GM19023 (cell line): ENCODE measurements around the gene DCANP1.

Source experiments
- ATAC-seq: cut with Tn5 transposase; IDR thresholded peaks from one replicate; pipeline ENCODE4 v1.9.1; 2021; ENCODE audit warnings: mild to moderate bottlenecking, moderate library complexity; ENCODE audit not compliant: unreplicated experiment

The DCANP1 gene

DNA sequence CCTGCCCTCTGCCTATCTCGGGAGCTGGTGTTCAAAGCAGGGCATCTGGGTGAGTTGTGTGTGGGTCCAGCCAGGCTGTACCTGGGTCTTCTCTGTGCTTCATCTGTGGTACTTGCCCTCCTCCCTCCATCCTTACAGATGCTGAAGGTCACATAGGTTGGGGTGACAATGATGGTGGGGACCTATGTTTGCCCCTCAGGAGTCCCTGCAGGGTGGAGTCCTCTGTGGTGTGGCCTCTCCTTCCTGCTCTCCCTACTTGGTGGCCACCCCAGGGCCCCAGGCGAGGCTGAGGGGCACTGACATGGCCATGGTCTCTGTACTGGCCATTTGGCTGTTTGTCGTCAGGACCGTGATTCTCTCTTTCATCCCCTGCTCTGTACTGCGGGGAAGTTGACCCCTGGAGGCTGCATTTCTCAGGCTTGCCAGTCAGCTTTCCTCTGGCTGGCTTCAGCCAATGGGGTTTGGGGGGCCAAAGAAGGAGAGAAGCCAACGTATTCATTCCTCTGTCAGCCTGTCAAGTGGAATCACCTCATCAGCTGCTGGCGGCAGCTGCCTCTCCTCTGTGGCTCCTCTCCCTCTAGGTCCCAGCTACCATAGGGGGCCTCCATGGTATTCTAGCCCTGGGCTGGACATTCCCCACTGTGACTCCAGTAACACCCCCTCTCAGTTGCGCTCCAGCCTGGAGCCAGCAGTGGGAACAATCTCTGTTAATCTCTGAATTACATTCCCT lies 4.6 kb downstream of the DCANP1 start:
- ATAC-seq: no peak

DNA sequence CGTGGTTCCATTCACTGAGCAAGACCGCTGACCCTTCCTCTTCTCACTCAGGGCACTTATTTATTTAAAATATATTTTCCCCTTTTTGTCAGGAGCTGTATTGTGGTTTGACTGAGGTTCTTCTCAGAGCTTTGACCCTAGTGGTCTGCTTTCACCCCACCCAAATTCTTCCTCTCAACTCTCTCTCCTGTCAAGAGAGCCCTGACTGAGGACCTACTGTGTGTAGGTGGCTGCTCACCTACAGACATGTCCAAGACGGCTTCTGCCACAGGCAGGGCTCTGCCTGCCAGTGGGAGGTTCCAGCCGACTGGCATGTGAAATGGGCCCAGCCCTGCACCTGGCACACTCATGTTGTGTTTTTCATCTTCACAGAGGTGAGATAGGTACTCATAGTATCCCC lies 5.2 kb downstream of the DCANP1 start:
- ATAC-seq: no peak

DNA sequence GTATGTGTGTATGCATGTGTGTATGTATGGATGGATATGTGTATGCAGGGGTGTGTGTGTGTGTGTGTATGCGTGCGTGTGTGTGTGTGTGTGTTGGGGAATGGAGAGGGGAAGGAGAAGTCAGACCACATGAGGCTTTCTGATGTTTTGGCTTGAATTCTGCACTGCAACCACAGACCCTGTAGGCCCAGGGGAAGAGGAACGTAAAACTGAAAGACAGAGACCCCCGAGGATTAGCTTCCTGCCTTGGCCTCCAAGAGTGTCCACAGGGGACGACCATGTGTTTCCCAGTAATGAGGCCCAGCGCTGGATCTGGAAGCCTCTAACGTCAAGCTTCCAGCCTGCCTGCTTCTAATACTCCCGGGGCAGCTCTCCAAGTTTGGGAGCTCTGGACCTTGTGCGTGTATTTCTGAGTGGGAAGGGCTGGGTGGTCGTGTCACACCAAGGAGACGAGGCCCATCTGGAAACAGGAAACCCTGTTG lies 5.8 kb downstream of the DCANP1 start:
- no peak for ATAC-seq

DNA sequence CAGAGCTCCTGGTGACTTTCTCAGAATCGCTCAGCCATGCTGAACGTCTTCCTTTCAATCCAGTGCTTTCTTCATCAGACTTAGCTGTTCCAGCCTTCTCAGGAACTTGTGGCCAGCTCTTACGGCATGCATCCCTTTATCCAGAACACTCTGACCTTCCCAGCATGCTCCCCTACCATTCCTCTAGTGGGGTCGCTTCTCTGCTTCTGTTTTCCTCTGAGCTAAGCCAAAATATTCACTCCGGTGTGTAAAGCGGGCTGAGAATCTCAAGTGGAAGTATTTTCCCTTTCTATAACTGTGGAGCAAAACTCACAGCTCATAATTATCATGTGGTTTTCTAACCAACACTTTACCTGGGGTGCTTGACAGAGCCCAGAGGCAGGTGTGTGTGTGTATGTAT lies 6.2 kb downstream of the DCANP1 start:
- no peak for ATAC-seq

DNA sequence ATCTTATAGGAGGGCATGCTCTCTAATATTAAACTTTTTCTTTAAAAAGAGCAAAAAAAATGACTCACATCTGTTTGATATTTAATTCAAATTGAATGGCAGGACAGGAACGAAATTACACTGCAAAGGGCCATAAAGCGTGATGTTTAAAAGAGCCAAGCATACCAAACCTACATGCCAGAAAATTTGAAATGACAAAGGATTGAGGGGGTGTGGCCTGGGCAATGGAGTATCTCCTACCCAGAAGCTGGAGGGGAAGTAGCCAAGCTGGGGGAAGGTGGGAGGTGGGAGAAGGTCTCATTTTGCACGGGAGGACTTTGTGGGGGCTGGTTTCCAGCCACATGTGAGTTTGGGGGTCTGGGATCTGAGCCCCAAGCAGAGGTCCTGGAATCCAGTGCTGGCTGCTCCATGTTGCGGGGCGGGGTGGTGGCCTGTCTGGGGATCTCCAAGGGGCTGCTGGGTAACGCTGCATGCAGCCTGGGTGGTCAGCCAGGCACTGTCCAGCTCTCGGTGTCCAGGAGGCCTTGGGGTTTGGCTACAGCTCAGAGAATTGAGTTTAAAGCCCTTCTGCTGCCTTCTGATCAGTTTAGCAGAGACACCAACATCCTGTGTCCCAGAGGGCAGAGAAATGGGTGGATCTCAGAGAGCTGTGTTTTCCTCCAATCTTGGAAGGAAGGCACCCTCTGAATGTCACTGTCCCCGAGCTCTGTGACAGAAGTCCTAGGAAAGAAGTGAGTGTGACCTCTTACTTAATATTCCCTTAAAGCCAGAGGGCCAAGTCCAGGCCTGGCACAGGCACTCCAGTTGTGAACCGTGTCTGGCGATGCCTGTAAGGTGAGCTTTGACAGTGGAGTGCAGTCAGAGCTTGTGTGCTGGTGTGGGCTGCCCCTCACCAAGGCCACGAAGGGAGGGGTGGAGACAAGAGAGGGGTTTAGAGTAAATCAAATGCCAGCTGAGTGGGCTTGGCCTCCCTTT lies 7.6 kb downstream of the DCANP1 start:
- no peak for ATAC-seq

DNA sequence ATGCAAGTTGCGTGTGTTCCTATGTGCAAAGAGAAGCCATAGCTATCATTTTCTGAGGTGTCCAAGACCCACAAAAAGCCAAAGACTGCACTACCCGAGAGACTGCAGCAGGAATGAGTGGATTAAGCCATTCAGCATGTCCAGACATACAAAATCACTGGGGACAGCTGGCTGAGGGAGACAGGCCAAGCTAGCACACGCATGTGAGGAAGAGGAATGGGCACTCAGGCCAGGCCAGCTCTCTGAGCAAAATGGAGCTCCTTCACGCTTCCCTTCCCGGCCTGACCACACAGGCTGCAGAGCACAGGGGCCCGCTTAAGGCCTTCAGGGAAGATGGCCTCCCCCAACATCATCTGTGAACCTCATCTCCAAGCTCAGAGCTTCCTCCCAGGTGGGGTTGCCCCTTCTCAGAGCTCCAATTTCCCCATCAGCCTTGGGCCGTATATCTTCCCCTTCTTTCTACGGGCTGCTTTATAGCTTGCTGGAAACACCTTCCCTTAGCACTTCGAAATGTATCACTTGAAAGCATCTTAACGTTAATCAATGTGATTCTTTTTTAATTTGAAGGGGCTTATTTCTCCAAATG lies 8.4 kb downstream of the DCANP1 start:
- ATAC-seq: no peak

DNA sequence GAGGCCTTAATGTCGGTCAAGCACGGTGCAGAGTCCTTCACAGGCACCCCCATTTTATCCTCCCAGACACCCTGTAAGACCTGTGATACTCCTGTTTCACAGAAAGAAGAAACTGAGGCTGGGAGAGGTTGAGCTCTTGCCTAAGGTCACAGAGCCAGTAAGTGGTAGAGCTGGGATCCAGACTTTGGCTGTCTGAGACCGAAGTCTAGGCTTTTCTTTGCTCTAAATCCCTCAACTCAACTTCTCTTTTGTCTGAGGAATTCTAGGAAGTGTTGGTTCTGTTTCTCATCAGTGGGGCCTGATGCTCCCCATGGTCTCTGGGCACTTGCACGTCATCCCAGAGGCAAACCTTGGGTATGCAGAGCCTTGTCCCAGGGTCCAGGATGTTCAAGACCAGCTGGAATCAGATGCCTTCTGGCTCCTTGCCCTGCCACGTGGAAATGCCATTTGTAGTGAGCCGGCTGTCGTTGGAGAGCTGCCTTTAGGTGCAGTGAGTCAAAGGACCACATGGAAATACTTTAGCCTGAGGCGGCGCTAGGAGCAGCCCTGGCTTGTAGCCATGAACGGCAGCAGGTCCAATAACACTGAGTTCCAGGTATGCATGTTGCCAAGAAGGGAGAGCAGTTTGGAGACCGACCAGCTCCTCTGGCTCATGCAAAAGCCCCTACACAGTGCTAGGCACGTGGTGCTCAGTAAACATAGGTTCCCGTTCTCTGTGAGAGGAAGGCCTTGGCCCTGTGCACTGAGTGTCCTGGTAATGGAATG lies 9.2 kb downstream of the DCANP1 start:
- no peak for ATAC-seq

DNA sequence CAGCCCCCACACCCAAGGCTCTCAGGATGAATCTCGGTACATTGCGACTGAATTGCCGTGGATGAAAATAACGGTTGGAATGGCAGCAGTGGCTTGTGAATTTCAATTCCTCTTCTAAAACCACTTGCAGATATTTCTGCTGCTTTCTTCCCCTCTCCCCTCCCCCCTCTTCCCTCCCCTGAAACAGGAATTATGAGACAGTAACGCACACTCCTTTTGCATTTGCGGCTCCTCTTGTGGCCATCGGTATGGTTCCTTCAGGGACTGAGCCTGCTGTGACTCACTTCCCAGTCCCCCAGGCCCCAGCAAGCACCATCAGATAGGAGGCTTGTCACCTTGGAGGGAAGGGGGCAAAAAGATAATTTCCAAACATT lies 9.7 kb downstream of the DCANP1 start:
- no peak for ATAC-seq

DNA sequence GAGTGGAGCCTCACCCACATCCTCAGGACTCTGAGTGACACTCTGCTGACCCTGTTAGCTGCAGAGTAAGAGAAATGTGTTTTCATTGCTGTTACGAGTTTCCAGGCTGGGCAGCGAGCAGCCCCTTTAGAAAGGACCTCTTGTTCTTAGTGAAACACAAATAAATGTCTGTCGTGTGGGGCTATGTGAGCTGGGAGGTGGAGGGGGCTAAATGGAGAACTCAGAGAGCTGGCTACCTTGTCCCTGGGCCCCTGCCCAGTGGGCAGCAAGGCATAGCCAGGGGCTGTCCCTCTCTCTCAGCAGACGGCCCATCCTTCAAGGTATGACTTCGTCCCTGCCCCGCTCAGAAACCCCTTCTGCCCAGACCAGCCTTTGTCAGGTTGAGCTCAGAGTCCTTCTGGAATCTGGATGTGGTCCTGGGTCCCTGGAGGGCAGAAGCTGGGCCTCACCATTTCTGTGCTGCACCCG lies 10.2 kb downstream of the DCANP1 start:
- ATAC-seq: no peak

DNA sequence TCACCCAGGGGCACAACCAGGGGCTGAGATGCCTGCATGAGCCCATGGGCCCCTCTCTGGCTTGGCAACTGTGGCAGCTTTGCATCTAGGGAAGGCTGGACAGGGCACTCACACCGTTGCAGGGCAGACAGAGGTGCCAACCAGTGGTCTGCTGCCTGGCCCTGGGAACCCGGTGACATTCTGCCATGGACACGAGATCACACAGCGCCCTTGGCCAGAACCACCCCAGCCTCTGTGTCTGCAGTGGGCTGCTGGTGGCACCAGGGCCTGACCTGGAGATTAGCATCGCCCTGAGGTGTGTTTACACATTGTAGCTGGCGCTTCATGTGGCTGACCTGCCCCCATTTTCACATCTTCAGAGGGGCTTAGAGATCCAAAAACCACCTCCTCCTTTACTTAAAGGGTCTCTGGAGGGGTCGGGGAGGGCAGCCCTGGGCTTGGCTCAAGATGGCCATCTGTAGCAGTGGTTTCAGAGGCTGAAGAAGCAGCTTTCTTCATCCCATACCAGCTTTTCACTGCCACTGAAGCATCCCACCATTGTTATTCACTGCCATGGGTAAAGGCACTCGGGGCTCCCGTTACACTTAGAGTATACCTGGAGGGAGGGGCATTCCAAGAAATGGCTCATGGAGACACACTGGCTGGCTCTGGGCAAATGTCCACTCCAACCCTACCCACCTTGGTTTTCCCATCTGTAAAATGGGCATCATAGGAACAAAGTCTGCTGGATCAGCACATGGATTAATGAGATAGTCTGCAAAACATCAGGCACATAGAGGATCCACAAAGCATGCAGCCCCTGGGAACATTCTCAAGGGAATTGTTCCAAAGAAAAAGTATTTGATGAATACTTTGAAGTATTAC lies 11.4 kb downstream of the DCANP1 start:
- no peak for ATAC-seq

DNA sequence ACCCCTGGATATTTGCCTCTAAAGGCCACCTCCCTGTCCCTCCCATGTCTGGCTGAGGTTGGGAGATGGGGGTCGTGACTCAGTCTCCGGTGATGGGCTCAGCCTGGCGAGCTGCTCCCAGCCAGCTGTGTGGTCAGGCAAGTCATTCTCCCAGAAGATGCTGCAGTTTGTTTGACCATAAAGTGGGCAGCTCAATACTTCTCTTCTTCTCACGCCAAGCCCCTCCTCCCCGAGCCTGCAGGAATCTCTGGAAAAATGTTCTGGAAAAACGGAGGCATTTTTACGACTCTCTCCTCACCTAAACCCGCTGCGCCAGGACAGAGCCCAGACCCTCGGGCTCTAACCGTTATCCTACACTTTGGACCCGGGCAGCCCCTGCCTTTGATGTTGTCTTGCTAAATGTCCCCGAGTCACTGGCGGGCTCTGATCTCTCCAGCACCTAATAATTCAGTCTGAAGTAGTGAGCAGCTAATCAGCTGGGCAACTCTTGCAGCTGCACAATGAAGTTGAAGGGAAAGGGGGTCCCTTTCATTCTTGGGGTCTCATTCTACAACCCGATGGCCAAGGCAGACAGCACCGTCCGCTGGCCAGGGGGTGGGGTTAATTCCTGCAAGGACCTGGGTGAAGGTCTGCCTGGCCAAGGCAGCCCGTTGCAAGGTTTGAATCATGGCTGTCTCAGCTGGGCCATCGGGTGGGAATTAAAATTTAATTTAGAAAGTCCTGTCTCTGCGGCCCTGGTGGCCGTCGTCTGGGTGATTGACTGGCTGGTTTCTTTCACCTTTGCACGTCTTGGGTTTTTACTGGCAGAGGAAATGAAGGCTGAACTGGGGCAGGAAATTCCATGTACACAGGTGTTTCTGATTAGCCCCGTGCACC lies 12.3 kb downstream of the DCANP1 start:
- ATAC-seq: no peak

DNA sequence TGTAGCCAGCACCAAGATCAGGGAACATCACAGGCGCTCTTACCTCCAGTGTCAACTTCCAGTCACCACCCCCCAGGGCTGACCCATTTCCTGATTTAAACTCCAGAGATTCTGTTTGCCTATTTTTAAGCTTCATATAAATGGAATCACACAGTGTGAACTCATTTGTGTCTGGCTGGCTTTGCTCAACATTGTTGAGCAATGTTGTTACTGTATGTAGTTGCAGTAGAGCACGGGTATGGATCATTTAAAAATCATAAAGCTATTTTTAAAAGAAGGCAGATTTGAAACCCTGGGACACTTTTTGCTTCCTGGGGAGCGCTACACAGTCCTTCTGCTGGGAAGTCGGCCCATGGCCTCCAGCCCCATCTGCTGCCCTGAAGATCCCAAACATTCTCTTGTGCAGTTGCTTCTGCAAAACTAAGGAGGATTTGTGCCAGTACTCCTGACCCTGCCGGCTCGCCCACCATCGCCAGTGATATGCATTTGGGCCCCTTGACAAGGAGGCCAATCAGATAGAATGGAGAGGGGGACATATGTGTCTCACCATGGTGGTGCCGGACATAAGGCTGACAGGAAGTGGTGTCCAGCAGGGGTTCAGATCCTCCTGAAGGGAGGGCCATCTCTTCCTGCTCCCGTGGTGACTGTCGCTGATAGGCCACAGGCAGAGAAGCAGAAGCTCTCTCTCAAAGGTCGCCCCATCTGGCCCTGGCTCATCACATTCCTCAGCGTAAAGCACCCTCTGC lies 13.3 kb downstream of the DCANP1 start:
- ATAC-seq: no peak

DNA sequence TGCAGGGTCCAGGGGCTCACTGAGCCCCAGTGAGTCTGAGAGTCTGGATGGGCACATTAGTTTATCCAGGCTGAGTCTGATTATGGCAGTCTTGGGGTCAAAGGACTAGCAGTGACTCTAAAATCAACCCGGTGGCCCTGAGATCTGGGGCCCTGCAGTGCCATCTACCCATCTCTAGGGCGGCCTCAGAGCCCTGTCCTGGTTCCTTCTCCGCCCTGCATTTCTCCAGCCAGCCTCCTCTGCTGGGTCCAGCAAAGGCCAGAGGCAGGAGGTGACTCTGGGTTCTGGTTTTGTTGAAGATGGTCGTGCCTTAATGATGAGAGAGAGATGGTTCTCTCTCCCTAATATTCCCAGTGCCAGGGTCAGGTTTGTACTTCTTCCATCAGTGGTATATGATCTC lies 15.0 kb downstream of the DCANP1 start:
- no peak for ATAC-seq

DNA sequence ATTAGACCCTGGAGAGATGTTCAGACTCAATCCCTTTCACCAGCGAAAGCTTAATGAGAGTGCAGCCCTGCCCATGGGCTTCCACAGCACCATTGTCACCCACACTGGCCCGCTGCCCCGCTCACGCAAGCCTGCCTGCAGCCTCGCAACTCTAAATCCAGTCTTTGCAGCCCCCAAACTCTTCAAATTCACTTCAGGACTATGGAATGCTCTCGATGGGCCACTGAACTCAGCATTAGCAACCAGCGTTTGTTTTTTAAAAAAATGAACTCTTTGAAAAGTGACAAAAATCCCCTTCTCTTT lies 17.1 kb downstream of the DCANP1 start:
- ATAC-seq: no peak

DNA sequence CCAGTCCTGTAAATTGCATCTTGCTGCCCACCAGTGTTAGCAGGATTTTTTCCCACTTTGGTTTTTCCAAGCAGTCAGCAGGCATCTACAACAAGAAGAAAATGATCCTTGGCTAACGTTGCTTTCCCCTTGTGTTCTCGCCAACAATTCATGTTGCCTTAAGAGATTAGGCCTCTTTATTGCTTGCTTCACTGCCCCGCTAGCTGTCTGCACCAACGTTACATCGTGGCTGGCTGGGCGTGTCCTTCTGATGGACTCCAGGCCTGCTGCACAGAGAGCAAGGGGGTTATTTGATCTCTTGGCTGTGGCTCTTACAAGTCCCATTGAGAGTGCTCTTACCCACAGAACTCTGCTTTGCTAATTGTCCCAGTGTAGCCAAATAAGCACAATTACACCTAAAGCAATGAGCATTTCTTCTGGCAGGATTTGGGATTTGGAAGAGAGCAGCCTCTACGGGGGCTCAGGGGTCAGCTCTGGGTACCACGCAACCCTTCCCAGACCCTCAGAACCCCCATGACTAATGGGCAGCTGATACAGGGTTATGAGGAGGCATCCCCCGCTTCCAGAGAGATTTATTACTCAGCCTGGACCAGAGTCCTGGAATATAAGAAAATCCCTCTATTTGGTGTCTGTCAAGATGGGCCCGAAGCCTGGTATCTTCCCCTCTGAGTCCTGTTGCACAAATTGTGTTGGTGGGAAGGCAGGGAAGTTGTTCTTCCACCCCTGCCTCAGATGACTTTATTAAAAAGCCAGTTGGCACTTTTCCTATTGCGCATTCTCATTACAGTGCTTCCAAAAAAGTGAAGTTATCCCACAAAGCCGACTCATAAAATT lies 17.6 kb downstream of the DCANP1 start:
- no peak for ATAC-seq

DNA sequence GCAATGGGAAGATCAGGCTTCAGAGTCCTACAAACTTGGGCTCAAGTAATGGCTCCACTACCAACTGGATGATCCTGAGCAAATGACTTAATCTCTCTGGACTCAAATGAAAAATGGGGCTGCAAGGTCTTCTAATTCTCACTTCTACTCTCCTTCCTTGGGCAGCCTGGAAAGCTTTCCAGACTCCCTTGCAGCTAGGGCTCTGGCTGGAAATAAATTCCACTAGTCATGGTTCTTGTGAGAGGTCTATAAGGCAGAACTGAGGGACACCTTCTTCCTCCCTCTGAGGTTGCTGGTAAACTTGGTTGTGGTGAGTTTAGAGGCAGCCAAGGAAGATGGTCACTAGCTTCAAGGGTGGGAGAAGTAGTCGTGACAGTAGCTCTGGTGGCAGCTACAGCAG lies 18.6 kb downstream of the DCANP1 start:
- ATAC-seq: no peak
